BLaER1 (cell line): Measurements from ENCODE around the gene ATRNL1.

Experiments used
- H3K27ac ChIP-seq: shearing (Covaris generic); formaldehyde crosslinking; 2 replicates; pipeline ENCODE4 v1.8.1; 2022
- H3K27me3 ChIP-seq: shearing (Covaris generic); formaldehyde crosslinking; 2 replicates; pipeline ENCODE4 v1.8.1; 2022
- H3K36me3 ChIP-seq: shearing (Covaris generic); formaldehyde crosslinking; 2 replicates; pipeline ENCODE4 v1.8.1; 2022
- H3K4me1 ChIP-seq: shearing (Covaris generic); formaldehyde crosslinking; 2 replicates; pipeline ENCODE4 v1.8.1; 2022
- H3K4me2 ChIP-seq: shearing (Covaris generic); formaldehyde crosslinking; 2 replicates; pipeline ENCODE4 v1.8.1; 2022
- H3K4me3 ChIP-seq: shearing (Covaris generic); formaldehyde crosslinking; 2 replicates; pipeline ENCODE4 v1.8.1; 2022
- H3K9ac ChIP-seq: shearing (Covaris generic); formaldehyde crosslinking; 2 replicates; pipeline ENCODE4 v1.8.1; 2022
- H3K9me3 ChIP-seq: shearing (Covaris generic); formaldehyde crosslinking; 2 replicates; pipeline ENCODE4 v1.8.1; 2022
- H4K20me1 ChIP-seq: shearing (Covaris generic); formaldehyde crosslinking; 2 replicates; pipeline ENCODE4 v1.8.1; 2022
- Cebpa-rat ChIP-seq: shearing (Covaris generic); IDR thresholded peaks from 2 replicates; pipeline ENCODE4 v1.8.1; 2022

Gene ATRNL1

GRCh38 chr10:115895166-115895565 is 802.0 kb downstream of the ATRNL1 start:
- H3K4me2 ChIP-seq = no peak overlapping the region
- TF ChIP-seq Cebpa-rat = no peak
- H3K27ac ChIP-seq = no peak overlapping the region
- no peaks in the 10 kb centered on the region for H3K36me3 ChIP-seq
- H3K4me3 ChIP-seq = no peak overlapping the region
- no peaks in the 10 kb centered on the region for H3K27me3 ChIP-seq
- H3K9me3 ChIP-seq = no peaks in the 10 kb centered on the region
- H3K4me1 ChIP-seq = no peaks in the 10 kb centered on the region
- no peaks in the 10 kb centered on the region for H4K20me1 ChIP-seq
- no peak overlapping the region for H3K9ac ChIP-seq

GRCh38 chr10:115898242-115898641 is 805.1 kb downstream of the ATRNL1 start:
- no peaks in the 10 kb centered on the region for H3K4me1 ChIP-seq
- H3K9me3 ChIP-seq = no peaks in the 10 kb centered on the region
- no peak overlapping the region for H3K27ac ChIP-seq
- no peaks in the 10 kb centered on the region for H3K27me3 ChIP-seq
- H3K9ac ChIP-seq = no peak overlapping the region
- no peak overlapping the region for H3K4me2 ChIP-seq
- H3K36me3 ChIP-seq = no peaks in the 10 kb centered on the region
- no peak overlapping the region for H3K4me3 ChIP-seq
- no peaks in the 10 kb centered on the region for H4K20me1 ChIP-seq
- TF ChIP-seq Cebpa-rat = no peak

GRCh38 chr10:115902596-115902995 is 809.4 kb downstream of the ATRNL1 start:
- no peak overlapping the region for H3K27ac ChIP-seq
- H3K9ac ChIP-seq = no peak overlapping the region
- H3K36me3 ChIP-seq = no peaks in the 10 kb centered on the region
- no peak for TF ChIP-seq Cebpa-rat
- no peaks in the 10 kb centered on the region for H3K9me3 ChIP-seq
- no peak overlapping the region for H3K4me3 ChIP-seq
- no peak overlapping the region for H3K4me2 ChIP-seq
- H4K20me1 ChIP-seq = no peaks in the 10 kb centered on the region
- no peaks in the 10 kb centered on the region for H3K27me3 ChIP-seq
- H3K4me1 ChIP-seq = no peaks in the 10 kb centered on the region

- H3K27me3 ChIP-seq = no peaks in the 10 kb centered on the region
- TF ChIP-seq Cebpa-rat = no peak
- H4K20me1 ChIP-seq = no peaks in the 10 kb centered on the region
- H3K9ac ChIP-seq = no peak overlapping the region
- no peaks in the 10 kb centered on the region for H3K9me3 ChIP-seq
- H3K4me3 ChIP-seq = no peak overlapping the region
- H3K27ac ChIP-seq = no peak overlapping the region
- H3K4me1 ChIP-seq = no peaks in the 10 kb centered on the region
- no peaks in the 10 kb centered on the region for H3K36me3 ChIP-seq
- H3K4me2 ChIP-seq = no peak overlapping the region
Measured at GRCh38 chr10:115903207-115903606, 810.0 kb downstream of the ATRNL1 start.

GRCh38 chr10:115903845-115904244 is 810.7 kb downstream of the ATRNL1 start:
- no peak overlapping the region for H3K4me2 ChIP-seq
- no peaks in the 10 kb centered on the region for H3K36me3 ChIP-seq
- H3K4me1 ChIP-seq = no peaks in the 10 kb centered on the region
- no peak overlapping the region for H3K9ac ChIP-seq
- H3K4me3 ChIP-seq = no peak overlapping the region
- no peak for TF ChIP-seq Cebpa-rat
- H4K20me1 ChIP-seq = no peaks in the 10 kb centered on the region
- no peaks in the 10 kb centered on the region for H3K27me3 ChIP-seq
- H3K9me3 ChIP-seq = no peaks in the 10 kb centered on the region
- no peak overlapping the region for H3K27ac ChIP-seq

- no peak overlapping the region for H3K4me3 ChIP-seq
Measured at GRCh38 chr10:115909037-115909436, 815.9 kb downstream of the ATRNL1 start.

GRCh38 chr10:115909962-115910731 is 817.0 kb downstream of the ATRNL1 start:
- Histone ChIP-seq H3K27me3 (no peaks in the 10 kb centered on the region), H3K36me3 (no peaks in the 10 kb centered on the region), H3K27ac (no peak overlapping the region), H3K9me3 (no peaks in the 10 kb centered on the region; the same call in 1 of the 2 replicates), H3K9ac (no peak overlapping the region), H3K4me3 (no peak overlapping the region), H3K4me1 (no peaks in the 10 kb centered on the region), H4K20me1 (no peaks in the 10 kb centered on the region), H3K4me2 (no peak overlapping the region)
- TF ChIP-seq Cebpa-rat = no peak

More at GRCh38 chr10:115909037-115909436, 815.9 kb downstream of the ATRNL1 start:
- no peaks in the 10 kb centered on the region for H3K27me3 ChIP-seq
- H3K9ac ChIP-seq = no peak overlapping the region
- no peaks in the 10 kb centered on the region for H3K4me1 ChIP-seq
- H3K4me2 ChIP-seq = no peak overlapping the region
- no peak overlapping the region for H3K27ac ChIP-seq
- TF ChIP-seq Cebpa-rat = no peak
- no peaks in the 10 kb centered on the region for H3K36me3 ChIP-seq
- no peaks in the 10 kb centered on the region; the same call in 1 of the 2 replicates for H3K9me3 ChIP-seq
- H4K20me1 ChIP-seq = no peaks in the 10 kb centered on the region

- H3K36me3 ChIP-seq = no peaks in the 10 kb centered on the region
- no peaks in the 10 kb centered on the region for H3K4me1 ChIP-seq
Measured at GRCh38 chr10:115914475-115914874, 821.3 kb downstream of the ATRNL1 start.

GRCh38 chr10:115915429-115915828 is 822.3 kb downstream of the ATRNL1 start:
- no peaks in the 10 kb centered on the region for H3K36me3 ChIP-seq
- no peaks in the 10 kb centered on the region for H3K4me1 ChIP-seq
- H3K27me3 ChIP-seq = no peaks in the 10 kb centered on the region
- peaks cover 5% of the 10 kb centered on the region; the same call in 1 of the 2 replicates for H3K9me3 ChIP-seq
- no peak overlapping the region for H3K9ac ChIP-seq
- TF ChIP-seq Cebpa-rat = no peak
- no peaks in the 10 kb centered on the region for H4K20me1 ChIP-seq
- H3K4me2 ChIP-seq = no peak overlapping the region
- H3K4me3 ChIP-seq = no peak overlapping the region
- H3K27ac ChIP-seq = no peak overlapping the region

More at GRCh38 chr10:115914475-115914874, 821.3 kb downstream of the ATRNL1 start:
- H3K4me2 ChIP-seq = no peak overlapping the region
- H3K4me3 ChIP-seq = no peak overlapping the region
- H3K27ac ChIP-seq = no peak overlapping the region
- no peaks in the 10 kb centered on the region for H3K27me3 ChIP-seq
- no peak overlapping the region for H3K9ac ChIP-seq
- peaks cover 5% of the 10 kb centered on the region; the same call in 1 of the 2 replicates for H3K9me3 ChIP-seq
- no peaks in the 10 kb centered on the region for H4K20me1 ChIP-seq
- no peak for TF ChIP-seq Cebpa-rat

GRCh38 chr10:115918812-115919211 is 825.6 kb downstream of the ATRNL1 start:
- Histone ChIP-seq H4K20me1 (no peaks in the 10 kb centered on the region), H3K4me1 (no peaks in the 10 kb centered on the region), H3K27me3 (no peaks in the 10 kb centered on the region), H3K36me3 (no peaks in the 10 kb centered on the region), H3K9me3 (peaks cover 5% of the 10 kb centered on the region; the same call in 1 of the 2 replicates), H3K4me2 (no peak overlapping the region), H3K4me3 (no peak overlapping the region), H3K9ac (no peak overlapping the region), H3K27ac (no peak overlapping the region)
- no peak for TF ChIP-seq Cebpa-rat
